Adrenal gland (tissue), 5 donors: ENCODE data around the gene EML1.

Experiments used
- POLR2A ChIP-seq, 2 donors: fragments of 450-650 bp; IDR thresholded peaks; one replicate each; pipeline ENCODE4 v1.6.1; 2017; ENCODE audit warnings: antibody characterized with exemption in 2 of 2, mild to moderate bottlenecking in 2 of 2, moderate library complexity in 1 of 2
- TF ChIP-seq, protein P1 (sequence below), 6 experiments: fragments of 450-650 bp in 4 of 6; fragments of 200-600 bp in 2 of 6; sonication (generic) in 1 of 6; IDR thresholded peaks; 1 replicate in 5 of 6; 2 replicates in 1 of 6; pipeline versions ENCODE4 v1.5.1 to v1.8.0; 2016 to 2021; ENCODE audit warnings: antibody characterized with exemption in 6 of 6, mild to moderate bottlenecking in 2 of 6, moderate library complexity in 1 of 6
- donor health status: DM: no; HTN: no; CAD: no.

DNA sequence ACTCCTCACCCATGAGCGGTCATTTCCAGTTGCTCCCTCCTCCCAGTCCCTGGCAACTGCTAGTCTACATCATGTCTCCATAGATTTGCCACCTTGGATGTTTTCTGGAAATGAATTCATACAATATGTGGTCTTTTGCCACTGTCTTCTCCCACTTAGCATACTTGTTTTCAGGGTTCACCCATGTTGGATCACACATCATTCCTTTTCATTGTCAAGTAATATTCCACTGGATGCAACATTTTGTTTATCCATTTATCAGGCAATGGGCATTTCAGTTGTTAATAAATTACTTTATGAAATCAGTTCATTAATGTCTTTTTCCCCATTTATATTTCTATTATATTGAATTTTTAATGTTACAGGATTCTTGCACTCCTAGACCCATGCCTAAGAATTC, 64.3 kb downstream of the EML1 start:
- TF ChIP-seq, protein P1, sequence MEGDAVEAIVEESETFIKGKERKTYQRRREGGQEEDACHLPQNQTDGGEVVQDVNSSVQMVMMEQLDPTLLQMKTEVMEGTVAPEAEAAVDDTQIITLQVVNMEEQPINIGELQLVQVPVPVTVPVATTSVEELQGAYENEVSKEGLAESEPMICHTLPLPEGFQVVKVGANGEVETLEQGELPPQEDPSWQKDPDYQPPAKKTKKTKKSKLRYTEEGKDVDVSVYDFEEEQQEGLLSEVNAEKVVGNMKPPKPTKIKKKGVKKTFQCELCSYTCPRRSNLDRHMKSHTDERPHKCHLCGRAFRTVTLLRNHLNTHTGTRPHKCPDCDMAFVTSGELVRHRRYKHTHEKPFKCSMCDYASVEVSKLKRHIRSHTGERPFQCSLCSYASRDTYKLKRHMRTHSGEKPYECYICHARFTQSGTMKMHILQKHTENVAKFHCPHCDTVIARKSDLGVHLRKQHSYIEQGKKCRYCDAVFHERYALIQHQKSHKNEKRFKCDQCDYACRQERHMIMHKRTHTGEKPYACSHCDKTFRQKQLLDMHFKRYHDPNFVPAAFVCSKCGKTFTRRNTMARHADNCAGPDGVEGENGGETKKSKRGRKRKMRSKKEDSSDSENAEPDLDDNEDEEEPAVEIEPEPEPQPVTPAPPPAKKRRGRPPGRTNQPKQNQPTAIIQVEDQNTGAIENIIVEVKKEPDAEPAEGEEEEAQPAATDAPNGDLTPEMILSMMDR (IDR thresholded peaks at IDR 0.05) = no peak
- no peak for TF ChIP-seq POLR2A (IDR thresholded peaks at IDR 0.05)
